HepG2 (cell line): ENCODE data around the gene OPRD1. TPM values are rescaled to one million over a fixed set of nuclear protein-coding genes. Genes with fewer than 3 reads are reported as not detected.

Experiments used
- CREB1 ChIP-seq, 2 experiments: fragments of 450-650 bp in 1 of 2; IDR thresholded peaks; 2 replicates each; pipeline ENCODE4 v1.6.1; 2016 to 2017; ENCODE audit warnings: control low read depth in 1 of 2, mild to moderate bottlenecking in 1 of 2, missing compliant biosample characterization in 1 of 2, missing genetic modification characterization in 1 of 2
- EED ChIP-seq: sonication (generic); formaldehyde crosslinking; IDR thresholded peaks from 2 replicates; pipeline ENCODE4 v1.5.0; 2020; ENCODE audit warnings: mild to moderate bottlenecking, missing genetic modification reagents
- ELF3 ChIP-seq: IDR thresholded peaks from 2 replicates; pipeline ENCODE4 v1.6.1; 2016; ENCODE audit warnings: missing genetic modification reagents, missing compliant biosample characterization
- HNRNPK ChIP-seq: fragments of 200-400 bp; formaldehyde crosslinking; IDR thresholded peaks from 2 replicates; pipeline ENCODE4 v1.6.1; 2018; ENCODE audit warnings: low read length, low read depth, moderate library complexity, mild to moderate bottlenecking; ENCODE audit not compliant: poor library complexity, severe bottlenecking
- HOXA3 ChIP-seq: sonication (generic); formaldehyde crosslinking; IDR thresholded peaks from 2 replicates; pipeline ENCODE4 v1.5.0; 2020; ENCODE audit warnings: missing genetic modification reagents
- SOX13 ChIP-seq, 3 experiments: fragments of 450-650 bp in 1 of 3; sonication (generic) in 1 of 3; formaldehyde crosslinking in 1 of 3; IDR thresholded peaks in 2 of 3; conservative IDR thresholded peaks in 1 of 3; 2 replicates each; pipeline versions ENCODE4 v1.5.0 to v1.6.1; 2016 to 2020; ENCODE audit warnings: antibody characterized with exemption in 1 of 3, mild to moderate bottlenecking in 1 of 3, missing compliant biosample characterization in 1 of 3, missing genetic modification reagents in 1 of 3, moderate library complexity in 1 of 3
- SOX6 ChIP-seq, 2 experiments: fragments of 450-650 bp in 1 of 2; sonication (generic) in 1 of 2; formaldehyde crosslinking in 1 of 2; IDR thresholded peaks; 2 replicates each; pipeline versions ENCODE4 v1.4.0 to v1.6.1; 2017 to 2020; ENCODE audit warnings: antibody characterized with exemption in 1 of 2, mild to moderate bottlenecking in 1 of 2, missing genetic modification reagents in 1 of 2
- YY1 ChIP-seq: IDR thresholded peaks from 2 replicates; pipeline ENCODE4 v1.6.1; 2011; ENCODE audit warnings: low read length, low read depth, moderate library complexity, mild to moderate bottlenecking; ENCODE audit not compliant: insufficient read depth, insufficient replicate concordance
- ZNF329 ChIP-seq: sonication (generic); formaldehyde crosslinking; IDR thresholded peaks from 2 replicates; pipeline ENCODE4 v1.9.0; 2021; ENCODE audit warnings: low read depth, mild to moderate bottlenecking, missing genetic modification reagents
- ZNF564 ChIP-seq: sonication (generic); formaldehyde crosslinking; IDR thresholded peaks from 2 replicates; pipeline ENCODE4 v1.8.1; 2023; ENCODE audit warnings: mild to moderate bottlenecking, missing genetic modification reagents
- ZNF572 ChIP-seq: sonication (generic); formaldehyde crosslinking; IDR thresholded peaks from 2 replicates; pipeline ENCODE4 v1.5.1; 2020; ENCODE audit warnings: mild to moderate bottlenecking, missing genetic modification reagents
- polyA plus RNA-seq, 8 experiments: library from polyadenylated mRNA; depleted of rRNA in 3 of 8; stranded (reverse) in 7 of 8; unstranded in 1 of 8; fragments of >200 nt; fragmentation: Illumina TruSeq in 4 of 8; extraction: Trizol in 4 of 8; gene quantifications; 2 replicates each; pipeline versions ENCODE4 v1.2.1 to v1.2.3, GENCODE V29; 2011 to 2016; ENCODE audit warnings: low read depth in 4 of 8, missing spikeins in 1 of 8, mixed read lengths in 1 of 8; ENCODE audit not compliant: insufficient read depth in 1 of 8
- total RNA-seq, 5 experiments: library from RNA; depleted of rRNA; stranded (reverse); fragments of >200 nt; fragmentation: Illumina TruSeq; extraction: Trizol; gene quantifications; 2 replicates each; pipeline ENCODE4 v1.2.3, GENCODE V29; 2016; ENCODE audit warnings: low read depth in 1 of 5
- TF ChIP-seq, protein P1 (sequence below): sonication (generic); formaldehyde crosslinking; IDR thresholded peaks from 2 replicates; pipeline ENCODE4 v1.5.0; 2020; ENCODE audit warnings: missing genetic modification reagents
- TF ChIP-seq, protein P2 (sequence below), 2 experiments: sonication (generic) in 1 of 2; formaldehyde crosslinking in 1 of 2; IDR thresholded peaks; 2 replicates each; pipeline versions ENCODE4 v1.5.1 to v1.6.1; 2011 to 2020; ENCODE audit warnings: borderline replicate concordance in 1 of 2, low read depth in 1 of 2, low read length in 1 of 2, mild to moderate bottlenecking in 1 of 2, missing genetic modification reagents in 1 of 2, moderate library complexity in 1 of 2
- TF ChIP-seq, protein P3 (sequence below): sonication (generic); formaldehyde crosslinking; IDR thresholded peaks from 2 replicates; pipeline ENCODE4 v1.4.0; 2020; ENCODE audit warnings: missing genetic modification reagents
- TF ChIP-seq, protein P4 (sequence below): sonication (generic); formaldehyde crosslinking; IDR thresholded peaks from 2 replicates; pipeline ENCODE4 v1.4.0; 2020; ENCODE audit warnings: missing genetic modification reagents
- TF ChIP-seq, protein P5 (sequence below): sonication (generic); formaldehyde crosslinking; conservative IDR thresholded peaks from 2 replicates; pipeline ENCODE4 v1.4.0; 2020; ENCODE audit warnings: mild to moderate bottlenecking, missing genetic modification reagents, moderate library complexity

The OPRD1 gene
- total and polyA plus RNA-seq, 2 of the 13 experiments (the other 11 are each of a cell fraction or from before 2014, with no cell fraction given) = 0.02 to 0.03 TPM

DNA sequence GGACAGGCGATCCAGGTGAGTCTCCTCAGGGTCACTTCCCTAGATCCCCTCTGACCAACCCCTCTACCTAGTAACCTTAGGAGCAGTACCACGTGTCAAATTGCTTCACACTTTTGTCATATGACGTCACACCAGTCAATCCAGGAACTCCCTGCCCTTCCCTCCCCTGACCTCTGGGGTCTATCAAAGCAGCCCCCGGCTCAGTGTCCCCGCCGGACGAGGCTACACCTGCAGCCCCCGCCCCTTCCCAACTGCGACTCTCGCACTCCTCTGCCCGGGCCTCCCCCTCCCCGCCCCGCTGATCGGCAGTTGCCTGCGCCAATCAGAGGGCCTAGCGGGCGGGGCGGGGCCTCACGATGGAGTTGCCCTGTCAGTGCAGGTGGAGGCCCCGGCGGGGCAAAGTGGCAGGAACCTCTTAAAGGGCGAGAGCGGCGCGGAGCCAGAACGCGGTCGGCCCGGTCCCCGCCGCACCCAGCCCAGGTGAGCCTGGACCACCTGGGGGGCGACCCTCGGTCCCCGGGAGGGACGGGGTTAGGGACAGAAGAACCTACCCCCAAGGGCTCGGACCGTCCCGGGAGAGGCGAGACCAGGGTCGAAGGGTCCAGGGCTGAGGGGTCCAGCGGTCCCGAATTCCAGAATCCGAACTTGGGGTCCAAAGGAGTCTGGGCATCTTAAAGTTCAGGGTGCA lies 74.9 kb downstream of the OPRD1 start (continued):
- TF ChIP-seq SOX13 (IDR thresholded peaks at IDR 0.05) (no peak), SOX13 (CRISPR knock-in tag; conservative IDR thresholded peaks at IDR 0.05 in 1 of 2, IDR thresholded peaks at IDR 0.05 in 1 of 2) (no peak), ZNF572 (no peak), YY1 (peak; percentile 42), SOX6 (IDR thresholded peaks at IDR 0.05) (no peak), SOX6 (CRISPR knock-in tag; IDR thresholded peaks at IDR 0.05) (peak; percentile 50), CREB1 (IDR thresholded peaks at IDR 0.05) (peak; percentile 99), CREB1 (CRISPR knock-in tag; IDR thresholded peaks at IDR 0.05) (peak; percentile 93), HNRNPK (peak; percentile 15), ZNF564 (CRISPR knock-in tag) (no peak), ELF3 (CRISPR knock-in tag) (0 out of 2 replicates have a peak, but pooled peaks have one; percentile 17), ZNF329 (CRISPR knock-in tag) (0 out of 2 replicates have a peak, but pooled peaks have one; percentile 57), EED (CRISPR knock-in tag) (0 out of 2 replicates have a peak, but pooled peaks have one; percentile 40), HOXA3 (CRISPR knock-in tag) (peak; percentile 81)
- TF ChIP-seq, protein P1, sequence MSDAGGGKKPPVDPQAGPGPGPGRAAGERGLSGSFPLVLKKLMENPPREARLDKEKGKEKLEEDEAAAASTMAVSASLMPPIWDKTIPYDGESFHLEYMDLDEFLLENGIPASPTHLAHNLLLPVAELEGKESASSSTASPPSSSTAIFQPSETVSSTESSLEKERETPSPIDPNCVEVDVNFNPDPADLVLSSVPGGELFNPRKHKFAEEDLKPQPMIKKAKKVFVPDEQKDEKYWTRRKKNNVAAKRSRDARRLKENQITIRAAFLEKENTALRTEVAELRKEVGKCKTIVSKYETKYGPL (CRISPR knock-in tag) = peak; percentile 32; the same call in 1 of the 2 replicates
- TF ChIP-seq, protein P2, sequence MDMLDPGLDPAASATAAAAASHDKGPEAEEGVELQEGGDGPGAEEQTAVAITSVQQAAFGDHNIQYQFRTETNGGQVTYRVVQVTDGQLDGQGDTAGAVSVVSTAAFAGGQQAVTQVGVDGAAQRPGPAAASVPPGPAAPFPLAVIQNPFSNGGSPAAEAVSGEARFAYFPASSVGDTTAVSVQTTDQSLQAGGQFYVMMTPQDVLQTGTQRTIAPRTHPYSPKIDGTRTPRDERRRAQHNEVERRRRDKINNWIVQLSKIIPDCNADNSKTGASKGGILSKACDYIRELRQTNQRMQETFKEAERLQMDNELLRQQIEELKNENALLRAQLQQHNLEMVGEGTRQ (IDR thresholded peaks at IDR 0.05; ENCODE audit: low read depth, low read length) = peak; percentile 62
- TF ChIP-seq, protein P2 (CRISPR knock-in tag; IDR thresholded peaks at IDR 0.05; ENCODE audit: borderline replicate concordance) = peak; percentile 53
- TF ChIP-seq, protein P3, sequence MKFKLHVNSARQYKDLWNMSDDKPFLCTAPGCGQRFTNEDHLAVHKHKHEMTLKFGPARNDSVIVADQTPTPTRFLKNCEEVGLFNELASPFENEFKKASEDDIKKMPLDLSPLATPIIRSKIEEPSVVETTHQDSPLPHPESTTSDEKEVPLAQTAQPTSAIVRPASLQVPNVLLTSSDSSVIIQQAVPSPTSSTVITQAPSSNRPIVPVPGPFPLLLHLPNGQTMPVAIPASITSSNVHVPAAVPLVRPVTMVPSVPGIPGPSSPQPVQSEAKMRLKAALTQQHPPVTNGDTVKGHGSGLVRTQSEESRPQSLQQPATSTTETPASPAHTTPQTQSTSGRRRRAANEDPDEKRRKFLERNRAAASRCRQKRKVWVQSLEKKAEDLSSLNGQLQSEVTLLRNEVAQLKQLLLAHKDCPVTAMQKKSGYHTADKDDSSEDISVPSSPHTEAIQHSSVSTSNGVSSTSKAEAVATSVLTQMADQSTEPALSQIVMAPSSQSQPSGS (CRISPR knock-in tag) = peak; percentile 61; the same call in 1 of the 2 replicates
- TF ChIP-seq, protein P4, sequence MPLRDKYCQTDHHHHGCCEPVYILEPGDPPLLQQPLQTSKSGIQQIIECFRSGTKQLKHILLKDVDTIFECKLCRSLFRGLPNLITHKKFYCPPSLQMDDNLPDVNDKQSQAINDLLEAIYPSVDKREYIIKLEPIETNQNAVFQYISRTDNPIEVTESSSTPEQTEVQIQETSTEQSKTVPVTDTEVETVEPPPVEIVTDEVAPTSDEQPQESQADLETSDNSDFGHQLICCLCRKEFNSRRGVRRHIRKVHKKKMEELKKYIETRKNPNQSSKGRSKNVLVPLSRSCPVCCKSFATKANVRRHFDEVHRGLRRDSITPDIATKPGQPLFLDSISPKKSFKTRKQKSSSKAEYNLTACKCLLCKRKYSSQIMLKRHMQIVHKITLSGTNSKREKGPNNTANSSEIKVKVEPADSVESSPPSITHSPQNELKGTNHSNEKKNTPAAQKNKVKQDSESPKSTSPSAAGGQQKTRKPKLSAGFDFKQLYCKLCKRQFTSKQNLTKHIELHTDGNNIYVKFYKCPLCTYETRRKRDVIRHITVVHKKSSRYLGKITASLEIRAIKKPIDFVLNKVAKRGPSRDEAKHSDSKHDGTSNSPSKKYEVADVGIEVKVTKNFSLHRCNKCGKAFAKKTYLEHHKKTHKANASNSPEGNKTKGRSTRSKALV (CRISPR knock-in tag) = 0 out of 2 replicates have a peak, but pooled peaks have one; percentile 30
- TF ChIP-seq, protein P5, sequence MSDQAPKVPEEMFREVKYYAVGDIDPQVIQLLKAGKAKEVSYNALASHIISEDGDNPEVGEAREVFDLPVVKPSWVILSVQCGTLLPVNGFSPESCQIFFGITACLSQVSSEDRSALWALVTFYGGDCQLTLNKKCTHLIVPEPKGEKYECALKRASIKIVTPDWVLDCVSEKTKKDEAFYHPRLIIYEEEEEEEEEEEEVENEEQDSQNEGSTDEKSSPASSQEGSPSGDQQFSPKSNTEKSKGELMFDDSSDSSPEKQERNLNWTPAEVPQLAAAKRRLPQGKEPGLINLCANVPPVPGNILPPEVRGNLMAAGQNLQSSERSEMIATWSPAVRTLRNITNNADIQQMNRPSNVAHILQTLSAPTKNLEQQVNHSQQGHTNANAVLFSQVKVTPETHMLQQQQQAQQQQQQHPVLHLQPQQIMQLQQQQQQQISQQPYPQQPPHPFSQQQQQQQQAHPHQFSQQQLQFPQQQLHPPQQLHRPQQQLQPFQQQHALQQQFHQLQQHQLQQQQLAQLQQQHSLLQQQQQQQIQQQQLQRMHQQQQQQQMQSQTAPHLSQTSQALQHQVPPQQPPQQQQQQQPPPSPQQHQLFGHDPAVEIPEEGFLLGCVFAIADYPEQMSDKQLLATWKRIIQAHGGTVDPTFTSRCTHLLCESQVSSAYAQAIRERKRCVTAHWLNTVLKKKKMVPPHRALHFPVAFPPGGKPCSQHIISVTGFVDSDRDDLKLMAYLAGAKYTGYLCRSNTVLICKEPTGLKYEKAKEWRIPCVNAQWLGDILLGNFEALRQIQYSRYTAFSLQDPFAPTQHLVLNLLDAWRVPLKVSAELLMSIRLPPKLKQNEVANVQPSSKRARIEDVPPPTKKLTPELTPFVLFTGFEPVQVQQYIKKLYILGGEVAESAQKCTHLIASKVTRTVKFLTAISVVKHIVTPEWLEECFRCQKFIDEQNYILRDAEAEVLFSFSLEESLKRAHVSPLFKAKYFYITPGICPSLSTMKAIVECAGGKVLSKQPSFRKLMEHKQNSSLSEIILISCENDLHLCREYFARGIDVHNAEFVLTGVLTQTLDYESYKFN (CRISPR knock-in tag) = peak; percentile 30
